Nephron (organoid): ENCODE data around the gene IP6K3.

Experiments
- H3K27ac Mint-ChIP-seq, 3 experiments: 2 replicates each; pipeline ENCODE4 v1.8.0; 2020; ENCODE audit warnings: mixed read lengths in 3 of 3, mild to moderate bottlenecking in 2 of 3, moderate library complexity in 1 of 3
- H3K27me3 Mint-ChIP-seq: 2 replicates; pipeline ENCODE4 v1.8.0; 2021; ENCODE audit warnings: low read depth, mild to moderate bottlenecking, moderate library complexity, mixed read lengths
- H3K36me3 Mint-ChIP-seq: 2 replicates; pipeline ENCODE4 v1.8.0; 2020; ENCODE audit warnings: low read depth, mixed read lengths
- H3K4me1 Mint-ChIP-seq: 2 replicates; pipeline ENCODE4 v1.8.0; 2020; ENCODE audit warnings: mixed read lengths
- H3K4me3 Mint-ChIP-seq, 3 experiments: 2 replicates each; pipeline ENCODE4 v1.8.0; 2020; ENCODE audit warnings: mild to moderate bottlenecking in 3 of 3, mixed read lengths in 3 of 3, moderate library complexity in 2 of 3
- H3K9me3 Mint-ChIP-seq: 2 replicates; pipeline ENCODE4 v1.8.0; 2020; ENCODE audit warnings: mixed read lengths
- CTCF ChIP-seq, 3 experiments: fragments of 200-600 bp; sonication (generic); IDR thresholded peaks; one replicate each; pipeline ENCODE4 v1.5.0; 2021; ENCODE audit warnings: antibody characterized with exemption in 3 of 3; ENCODE audit not compliant: unreplicated experiment in 3 of 3

The IP6K3 gene

GRCh38 chr6:33766921-33767907 is 20.5 kb upstream of the IP6K3 start:
- H3K4me1 Mint-ChIP-seq, result peaks cover 65% of the 10 kb centered on the region
- no peak overlapping the region for H3K4me3 Mint-ChIP-seq
- no peak overlapping the region for H3K27ac Mint-ChIP-seq
- no peaks in the 10 kb centered on the region for H3K36me3 Mint-ChIP-seq
- no peak for TF ChIP-seq CTCF (IDR thresholded peaks at IDR 0.05; ENCODE audit: unreplicated experiment in 3 of 3)
- no peaks in the 10 kb centered on the region for H3K9me3 Mint-ChIP-seq
- H3K27me3 Mint-ChIP-seq, result peaks cover 21% of the 10 kb centered on the region

- no peak for TF ChIP-seq CTCF (IDR thresholded peaks at IDR 0.05; ENCODE audit: unreplicated experiment in 3 of 3)
- peaks cover 19% of the 10 kb centered on the region for H3K27me3 Mint-ChIP-seq
- H3K4me1 Mint-ChIP-seq, result peaks cover 57% of the 10 kb centered on the region
- no peaks in the 10 kb centered on the region for H3K9me3 Mint-ChIP-seq
- peak overlapping the region in 1 of 3 experiments; percentile 25 for H3K27ac Mint-ChIP-seq
- no peaks in the 10 kb centered on the region for H3K36me3 Mint-ChIP-seq
- peak overlapping the region in 1 of 3 experiments; percentile 46 for H3K4me3 Mint-ChIP-seq
These were observed 18.7 kb upstream of the IP6K3 start for GRCh38 chr6:33765368-33765767.

GRCh38 chr6:33764036-33764435 is 17.3 kb upstream of the IP6K3 start:
- Mint-ChIP-seq H3K4me3 (peak overlapping the region in 1 of 3 experiments; percentile 26), H3K4me1 (peaks cover 52% of the 10 kb centered on the region), H3K36me3 (no peaks in the 10 kb centered on the region), H3K9me3 (no peaks in the 10 kb centered on the region), H3K27ac (peak overlapping the region; percentile 5 to 47 (median 36)), H3K27me3 (peaks cover 18% of the 10 kb centered on the region)
- TF ChIP-seq CTCF (IDR thresholded peaks at IDR 0.05; ENCODE audit: unreplicated experiment in 3 of 3), result no peak

DNA sequence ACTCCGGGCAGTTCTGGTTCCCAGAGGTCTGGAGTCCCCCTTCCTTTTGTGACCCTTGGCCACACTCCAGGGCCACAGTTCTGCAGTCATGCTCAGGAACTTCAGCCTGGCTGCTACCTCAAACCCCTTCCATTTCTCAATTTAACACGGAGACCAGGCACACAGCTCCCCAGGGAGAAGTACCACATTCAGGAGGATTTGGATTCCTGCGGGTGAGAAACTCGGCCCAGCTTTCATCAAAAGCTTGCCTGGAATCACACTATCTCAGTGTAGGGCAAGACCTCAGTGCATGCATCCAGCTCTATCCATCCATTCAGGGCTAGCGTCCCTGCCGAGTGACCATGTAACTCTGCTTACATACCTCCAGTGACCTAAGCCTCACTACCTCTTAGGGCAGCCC is 16.8 kb upstream of the IP6K3 start:
- no peak for TF ChIP-seq CTCF (IDR thresholded peaks at IDR 0.05; ENCODE audit: unreplicated experiment in 3 of 3)
- Mint-ChIP-seq H3K4me3 (peak overlapping the region in 1 of 3 experiments; percentile 26), H3K9me3 (no peaks in the 10 kb centered on the region), H3K27ac (peak overlapping the region; percentile 5 to 47 (median 36)), H3K27me3 (peaks cover 16% of the 10 kb centered on the region), H3K4me1 (peaks cover 52% of the 10 kb centered on the region), H3K36me3 (no peaks in the 10 kb centered on the region)

GRCh38 chr6:33762713-33763112 is 16.0 kb upstream of the IP6K3 start:
- no peak for TF ChIP-seq CTCF (IDR thresholded peaks at IDR 0.05; ENCODE audit: unreplicated experiment in 3 of 3)
- peak overlapping the region in 2 of 3 experiments; percentile 71 to 93 for H3K27ac Mint-ChIP-seq
- no peaks in the 10 kb centered on the region for H3K36me3 Mint-ChIP-seq
- H3K27me3 Mint-ChIP-seq, result peaks cover 14% of the 10 kb centered on the region
- H3K4me3 Mint-ChIP-seq, result peak overlapping the region in 2 of 3 experiments; percentile 61 to 63
- H3K9me3 Mint-ChIP-seq, result no peaks in the 10 kb centered on the region
- peaks cover 52% of the 10 kb centered on the region for H3K4me1 Mint-ChIP-seq
